Posterior vena cava (tissue), 2 donors: Measurements from ENCODE around the gene SPDYE16. TPM values are rescaled to one million over a fixed set of nuclear protein-coding genes. Genes with fewer than 3 reads are reported as not detected.
"Not testable (repeated sequence)": the region's sequence is repeated elsewhere in the genome, so short reads cannot be mapped to it uniquely, and the experiment has no call there.

Experiments used
- DNase-seq: peaks from one replicate; pipeline ENCODE4 v3.0.0-alpha.2; 2020; ENCODE audit warnings: low spot score
- intact Hi-C, 2 donors: fragments of 100-400 bp; cut with DNase I; formaldehyde crosslinking; loops; one replicate each; pipeline versions ENCODE4 v1.14.1 to v1.14.2; 2022 to 2023
- total RNA-seq, 2 donors: library from RNA; stranded (reverse); fragmentation: NEBNext Ultra II Directional; extraction: Animal tissue kit (Norgen Biotek cat#: 25700); gene quantifications; one replicate each; pipeline ENCODE4 v1.2.1, GENCODE V29; 2021
- donor health status: DM: yes; HTN: yes; CAD: no.
- donor health status: DM: yes; HTN: yes; CAD: no.

The SPDYE16 gene
- total RNA-seq, 2 donors from 2014 or later = 0.10 to 0.28 TPM

- intact Hi-C loops = no loop called here
- DNase-seq = peak; percentile 75
Measured at GRCh38 chr7:76507723-76508406, 35.2 kb downstream of the SPDYE16 start.

- intact Hi-C loops = not testable (repeated sequence)
Measured at GRCh38 chr7:76506643-76507042, 36.5 kb downstream of the SPDYE16 start.

GRCh38 chr7:76506081-76506440 is 37.0 kb downstream of the SPDYE16 start:
- DNase-seq = no peak
- intact Hi-C loops = no loop called here

More at GRCh38 chr7:76506643-76507042, 36.5 kb downstream of the SPDYE16 start:
- DNase-seq = not testable (repeated sequence)

- intact Hi-C loops = no loop called here
- DNase-seq = peak; percentile 66
Measured at GRCh38 chr7:76505168-76506080, 37.7 kb downstream of the SPDYE16 start.

GRCh38 chr7:76504351-76505167 is 38.5 kb downstream of the SPDYE16 start:
- DNase-seq = peak; percentile 60
- intact Hi-C loops = loop anchor here in 1 of 2 donors (5.0 kb wide), 1 partner anchor 493 kb away; no protein-coding TSS in a partner anchor

GRCh38 chr7:76503244-76503643 is 39.9 kb downstream of the SPDYE16 start:
- intact Hi-C loops = loop anchor here in 1 of 2 donors (5.0 kb wide), 1 partner anchor 494 kb away; no protein-coding TSS in a partner anchor
- DNase-seq = peak; percentile 61

GRCh38 chr7:76502836-76503235 is 40.3 kb downstream of the SPDYE16 start:
- intact Hi-C loops = loop anchor here in 1 of 2 donors (5.0 kb wide), 1 partner anchor 494 kb away; no protein-coding TSS in a partner anchor
- peak; percentile 54 for DNase-seq

GRCh38 chr7:76502224-76502623 is 40.9 kb downstream of the SPDYE16 start:
- DNase-seq = peak; percentile 81
- intact Hi-C loops = loop anchor here in 1 of 2 donors (5.0 kb wide), 1 partner anchor 495 kb away; no protein-coding TSS in a partner anchor

- intact Hi-C loops = loop anchor here in 1 of 2 donors (5.0 kb wide), 1 partner anchor 497 kb away; no protein-coding TSS in a partner anchor
- not testable (repeated sequence) for DNase-seq
Measured at GRCh38 chr7:76499924-76500241, 43.2 kb downstream of the SPDYE16 start.

- intact Hi-C loops, DNase-seq: not testable (repeated sequence)
Measured at GRCh38 chr7:76499201-76499923, 43.7 kb downstream of the SPDYE16 start.

- DNase-seq = peak; percentile 72
- intact Hi-C loops = not testable (repeated sequence)
Measured at GRCh38 chr7:76498583-76499200, 44.4 kb downstream of the SPDYE16 start.

GRCh38 chr7:76497918-76498582 is 45.0 kb downstream of the SPDYE16 start:
- peak; percentile 58 for DNase-seq
- intact Hi-C loops = not testable (repeated sequence)

- intact Hi-C loops = not testable (repeated sequence)
Measured at GRCh38 chr7:76495717-76496116, 47.4 kb downstream of the SPDYE16 start.

GRCh38 chr7:76492139-76492538 is 51.0 kb downstream of the SPDYE16 start:
- DNase-seq = not testable (repeated sequence)

More at GRCh38 chr7:76495717-76496116, 47.4 kb downstream of the SPDYE16 start:
- DNase-seq = not testable (repeated sequence)

GRCh38 chr7:76487969-76488368 is 55.1 kb downstream of the SPDYE16 start:
- DNase-seq, intact Hi-C loops: not testable (repeated sequence)

More at GRCh38 chr7:76492139-76492538, 51.0 kb downstream of the SPDYE16 start:
- intact Hi-C loops = not testable (repeated sequence)

GRCh38 chr7:76486618-76487017 is 56.5 kb downstream of the SPDYE16 start:
- intact Hi-C loops, DNase-seq: not testable (repeated sequence)

- DNase-seq, intact Hi-C loops: not testable (repeated sequence)
Measured at GRCh38 chr7:76485822-76486610, 57.1 kb downstream of the SPDYE16 start.
